Endothelial cell of umbilical vein (primary cell): Measurements from ENCODE around the gene UBL5. TPM values are rescaled to one million over a fixed set of nuclear protein-coding genes. Genes with fewer than 3 reads are reported as not detected.
"Not testable (repeated sequence)": the region's sequence is repeated elsewhere in the genome, so short reads cannot be mapped to it uniquely, and the experiment has no call there.

Experiments used
- BruUV-seq: library from RNA; stranded (reverse); fragments of 400-500 nt; replicated peaks from 2 replicates; lab custom pipeline; 2021; lab: Mats Ljungman, UMichigan
- CTCF ChIA-PET: fragments of 300-600, 350-600 bp; sonication (Branson Sonifier 250); formaldehyde crosslinking; loops from one replicate; lab custom pipeline; 2021; ENCODE audit warnings: antibody characterized with exemption, inconsistent platforms; lab: Charles Lee
- POLR2A ChIA-PET: fragments of 300-600, 350-600 bp; sonication (Branson Sonifier 250); formaldehyde crosslinking; loops from one replicate; lab custom pipeline; 2021; ENCODE audit warnings: antibody characterized with exemption, inconsistent platforms; lab: Charles Lee
- DNase-seq: peaks from one replicate; pipeline ENCODE4 v3.0.0-alpha.2; 2011; ENCODE audit warnings: low read depth, low spot score
- FAIRE-seq: peaks from 2 replicates; lab custom pipeline; 2011; peaks lifted over from hg19 to GRCh38; lab: Jason Lieb, UNC
- H2AFZ ChIP-seq: 2 replicates; pipeline ENCODE4 v1.6.0; 2012; ENCODE audit warnings: low read depth, low read length, control low read depth, inconsistent platforms
- H3K27ac ChIP-seq: 2 replicates; pipeline ENCODE4 v1.5.1; 2011; ENCODE audit warnings: low read depth, mild to moderate bottlenecking, control low read depth, low read length, moderate library complexity; ENCODE audit not compliant: insufficient read depth
- H3K27me3 ChIP-seq, 2 experiments: 2 replicates each; pipeline versions ENCODE4 v1.6.0 to v1.6.1; 2011; ENCODE audit warnings: low read length in 2 of 2, mixed read lengths in 1 of 2; ENCODE audit not compliant: control insufficient read depth in 2 of 2, insufficient read depth in 2 of 2
- H3K36me3 ChIP-seq, 2 experiments: 2 replicates in 1 of 2; 3 replicates in 1 of 2; pipeline ENCODE4 v1.5.1; 2011; ENCODE audit warnings: low read length in 2 of 2, mild to moderate bottlenecking in 1 of 2, moderate library complexity in 1 of 2; ENCODE audit not compliant: control insufficient read depth in 2 of 2, insufficient read depth in 2 of 2; ENCODE audit errors: extremely low read depth in 1 of 2
- H3K4me1 ChIP-seq: 3 replicates; pipeline ENCODE4 v1.5.1; 2011; ENCODE audit warnings: mild to moderate bottlenecking, low read length; ENCODE audit not compliant: control insufficient read depth, insufficient read depth; ENCODE audit errors: extremely low read depth
- H3K4me2 ChIP-seq: 2 replicates; pipeline ENCODE4 v1.6.1; 2011; ENCODE audit warnings: low read length, control low read depth, mixed read lengths; ENCODE audit not compliant: insufficient read depth
- H3K4me3 ChIP-seq, 3 experiments: fragments of 200-600 bp in 1 of 3; sonication (generic), shearing (Covaris generic) in 1 of 3; replicated peaks in 1 of 3; 2 replicates each; pipeline ENCODE4 v1.5.1; 2011 to 2016; ENCODE audit warnings: control low read depth in 3 of 3, low read length in 3 of 3, mild to moderate bottlenecking in 2 of 3, inconsistent platforms in 1 of 3, low read depth in 1 of 3, moderate library complexity in 1 of 3; ENCODE audit not compliant: insufficient read depth in 1 of 3
- H3K79me2 ChIP-seq: 2 replicates; pipeline ENCODE4 v1.6.0; 2012; ENCODE audit warnings: low read length, inconsistent platforms; ENCODE audit not compliant: control insufficient read depth, insufficient read depth
- H3K9ac ChIP-seq: replicated peaks from 2 replicates; pipeline ENCODE3; 2011; ENCODE audit warnings: low read length, control low read depth; ENCODE audit not compliant: insufficient read depth; ENCODE audit errors: extremely low read depth
- H3K9me1 ChIP-seq: replicated peaks from 3 replicates; pipeline ENCODE4 v1.6.0; 2011; ENCODE audit warnings: mild to moderate bottlenecking, low read length; ENCODE audit not compliant: control insufficient read depth, insufficient read depth; ENCODE audit errors: extremely low read depth
- H3K9me3 ChIP-seq: replicated peaks from 2 replicates; pipeline ENCODE4 v1.5.1; 2012; ENCODE audit warnings: low read length, inconsistent platforms; ENCODE audit not compliant: control insufficient read depth, insufficient read depth
- H4K20me1 ChIP-seq: replicated peaks from 2 replicates; pipeline ENCODE3; 2011; ENCODE audit warnings: mild to moderate bottlenecking, low read length; ENCODE audit not compliant: control insufficient read depth, insufficient read depth; ENCODE audit errors: extremely low read depth
- EZH2 ChIP-seq: IDR thresholded peaks from 2 replicates; pipeline ENCODE4 v1.6.1; 2012; ENCODE audit warnings: borderline replicate concordance, low read depth, mild to moderate bottlenecking, moderate library complexity, low read length, inconsistent platforms; ENCODE audit not compliant: severe bottlenecking
- FOS ChIP-seq: IDR thresholded peaks from 2 replicates; pipeline ENCODE4 v1.6.1; 2011; ENCODE audit warnings: mild to moderate bottlenecking, low read length, moderate library complexity, borderline replicate concordance; ENCODE audit not compliant: insufficient read depth
- GATA2 ChIP-seq: IDR thresholded peaks from 2 replicates; pipeline ENCODE4 v1.7.0; 2011; ENCODE audit warnings: low read depth, mild to moderate bottlenecking, moderate library complexity, mixed read lengths, low read length; ENCODE audit not compliant: insufficient read length, insufficient read depth
- JUN ChIP-seq: IDR thresholded peaks from 2 replicates; pipeline ENCODE4 v1.6.1; 2011; ENCODE audit warnings: borderline replicate concordance, low read depth; ENCODE audit not compliant: insufficient read length, insufficient read depth
- MYC ChIP-seq: IDR thresholded peaks from one replicate; pipeline ENCODE4 v1.6.1; 2011; ENCODE audit warnings: mild to moderate bottlenecking, low read depth, low read length
- POLR2A ChIP-seq: IDR thresholded peaks from 2 replicates; pipeline ENCODE4 v1.6.1; 2012; ENCODE audit warnings: low read depth, mild to moderate bottlenecking, control low read depth, low read length
- POLR2AphosphoS5 ChIP-seq: IDR thresholded peaks from 2 replicates; pipeline ENCODE4 v1.6.1; 2012; ENCODE audit warnings: low read depth, mild to moderate bottlenecking, control low read depth, low read length, moderate library complexity; ENCODE audit not compliant: insufficient read depth
- dilution Hi-C: fragments of 300-500 bp; cut with MboI; formaldehyde crosslinking; loops from one replicate; pipeline ENCODE4 v1.15.0; 2019; ENCODE audit warnings: low sequenced_read_pairs; ENCODE audit not compliant: extremely low pct_ligation_motif_present
- intact Hi-C: fragments of 100-400 bp; cut with micrococcal nuclease; formaldehyde crosslinking; loops from one replicate; pipeline ENCODE4 v1.10.0; 2022
- polyA plus RNA-seq, 4 experiments: library from polyadenylated mRNA; depleted of rRNA in 3 of 4; stranded (reverse) in 3 of 4; unstranded in 1 of 4; fragments of >200 nt; gene quantifications; 2 replicates each; pipeline versions ENCODE4 v1.2.1 to v1.2.3, GENCODE V29; 2011 to 2012; ENCODE audit warnings: missing spikeins in 1 of 4
- total RNA-seq: library from RNA; stranded (reverse); gene quantifications from 2 replicates; pipeline ENCODE4 v1.2.3, GENCODE V29; 2021
- TF ChIP-seq, protein P1 (sequence below), 2 donors: IDR thresholded peaks; 1 replicate in 1 of 2; 2 replicates in 1 of 2; pipeline ENCODE4 v1.5.1; 2011; ENCODE audit warnings: low read length in 2 of 2, mild to moderate bottlenecking in 2 of 2, moderate library complexity in 2 of 2, control low read depth in 1 of 2, inconsistent platforms in 1 of 2, low read depth in 1 of 2; ENCODE audit not compliant: insufficient read depth in 1 of 2; ENCODE audit errors: extremely low read depth in 1 of 2
- TF ChIP-seq, protein P2 (sequence below): IDR thresholded peaks from 2 replicates; pipeline ENCODE4 v1.6.1; 2011; ENCODE audit not compliant: insufficient read depth, insufficient read length

Gene UBL5
- total and polyA plus RNA-seq, 2 donors (not counting 3 experiments of a cell fraction or from before 2014, with no cell fraction given) = 351 to 1,226 TPM

DNA sequence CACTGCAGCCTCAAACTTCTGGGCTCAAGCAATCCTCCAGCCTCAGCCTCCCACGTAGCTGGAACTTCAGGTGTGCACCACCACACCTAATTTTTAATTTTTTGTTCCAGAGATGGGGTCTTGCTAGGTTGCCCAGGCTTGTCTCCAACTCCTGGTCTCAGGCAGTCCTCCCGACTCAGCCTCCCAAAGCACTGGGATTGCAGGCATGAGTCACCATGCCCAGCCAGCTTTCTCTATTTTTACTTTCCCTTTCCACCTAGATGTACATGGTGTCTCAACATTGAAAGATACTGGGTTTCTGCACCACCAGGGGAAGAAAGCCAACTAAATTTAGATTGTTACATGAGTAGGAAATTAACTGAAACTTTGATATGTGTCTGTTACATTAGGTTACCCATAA lies 45.4 kb upstream of the UBL5 start:
- no peaks in the 10 kb centered on the region for H3K36me3 ChIP-seq
- ChIA-PET CTCF (no interaction called here), POLR2A (no interaction called here)
- no peaks in the 10 kb centered on the region for H3K79me2 ChIP-seq
- FAIRE-seq (no peak), DNase-seq (no peak)
- H3K4me1 ChIP-seq = peaks cover 4% of the 10 kb centered on the region
- no peak overlapping the region for H3K27ac ChIP-seq
- no peak overlapping the region for H3K4me3 ChIP-seq
- no peak overlapping the region for H2AFZ ChIP-seq
- BruUV-seq = no TSS peak
- no peak for TF ChIP-seq GATA2
- TF ChIP-seq MYC = no peak
- TF ChIP-seq FOS = no peak
- TF ChIP-seq, protein P1, sequence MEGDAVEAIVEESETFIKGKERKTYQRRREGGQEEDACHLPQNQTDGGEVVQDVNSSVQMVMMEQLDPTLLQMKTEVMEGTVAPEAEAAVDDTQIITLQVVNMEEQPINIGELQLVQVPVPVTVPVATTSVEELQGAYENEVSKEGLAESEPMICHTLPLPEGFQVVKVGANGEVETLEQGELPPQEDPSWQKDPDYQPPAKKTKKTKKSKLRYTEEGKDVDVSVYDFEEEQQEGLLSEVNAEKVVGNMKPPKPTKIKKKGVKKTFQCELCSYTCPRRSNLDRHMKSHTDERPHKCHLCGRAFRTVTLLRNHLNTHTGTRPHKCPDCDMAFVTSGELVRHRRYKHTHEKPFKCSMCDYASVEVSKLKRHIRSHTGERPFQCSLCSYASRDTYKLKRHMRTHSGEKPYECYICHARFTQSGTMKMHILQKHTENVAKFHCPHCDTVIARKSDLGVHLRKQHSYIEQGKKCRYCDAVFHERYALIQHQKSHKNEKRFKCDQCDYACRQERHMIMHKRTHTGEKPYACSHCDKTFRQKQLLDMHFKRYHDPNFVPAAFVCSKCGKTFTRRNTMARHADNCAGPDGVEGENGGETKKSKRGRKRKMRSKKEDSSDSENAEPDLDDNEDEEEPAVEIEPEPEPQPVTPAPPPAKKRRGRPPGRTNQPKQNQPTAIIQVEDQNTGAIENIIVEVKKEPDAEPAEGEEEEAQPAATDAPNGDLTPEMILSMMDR (IDR thresholded peaks at IDR 0.05; ENCODE audit: extremely low read depth in 1 of 2, insufficient read depth in 1 of 2, low read depth in 1 of 2, low read length in 2 of 2) = no peak
- TF ChIP-seq, protein P2, sequence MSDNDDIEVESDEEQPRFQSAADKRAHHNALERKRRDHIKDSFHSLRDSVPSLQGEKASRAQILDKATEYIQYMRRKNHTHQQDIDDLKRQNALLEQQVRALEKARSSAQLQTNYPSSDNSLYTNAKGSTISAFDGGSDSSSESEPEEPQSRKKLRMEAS = no peak
- no peak for TF ChIP-seq POLR2A
- TF ChIP-seq POLR2AphosphoS5 = no peak
- TF ChIP-seq EZH2 = no peak
- no peak for TF ChIP-seq JUN
- no peaks in the 10 kb centered on the region for H4K20me1 ChIP-seq
- intact Hi-C loops = no loop called here
- dilution Hi-C loops = no loop called here
- no peak overlapping the region for H3K4me2 ChIP-seq
- H3K27me3 ChIP-seq = no peaks in the 10 kb centered on the region
- no peaks in the 10 kb centered on the region for H3K9me3 ChIP-seq
- no peaks in the 10 kb centered on the region for H3K9me1 ChIP-seq
- no peak overlapping the region for H3K9ac ChIP-seq

DNA sequence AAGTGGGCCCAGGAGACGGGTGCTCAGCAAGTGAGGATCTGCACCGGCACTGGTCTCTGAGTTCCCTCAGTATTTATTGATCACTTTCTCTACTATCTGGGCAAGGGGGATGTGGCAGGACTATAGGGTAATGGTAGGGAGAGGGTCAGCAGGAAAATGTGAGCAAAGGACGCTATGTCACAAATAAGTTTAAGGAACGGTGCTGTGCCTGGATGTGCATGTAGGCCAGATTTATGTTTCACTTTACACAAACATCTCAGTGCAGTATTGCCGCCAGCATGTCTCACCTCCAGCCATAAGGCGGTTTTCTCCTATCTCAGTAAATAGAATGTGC lies 43.6 kb upstream of the UBL5 start:
- H3K4me2 ChIP-seq, H3K9me3 ChIP-seq, FAIRE-seq: not testable (repeated sequence)

More for the DNA sequence above, 43.6 kb upstream of the UBL5 start:
- dilution Hi-C loops, H3K9me1 ChIP-seq, H3K27me3 ChIP-seq, H2AFZ ChIP-seq, H4K20me1 ChIP-seq, H3K27ac ChIP-seq, H3K79me2 ChIP-seq, H3K36me3 ChIP-seq, H3K4me1 ChIP-seq, BruUV-seq, CTCF ChIA-PET, POLR2A ChIA-PET, H3K4me3 ChIP-seq, H3K9ac ChIP-seq, DNase-seq: not testable (repeated sequence)
- intact Hi-C loops = loop anchor here (2.0 kb wide), 1 partner anchor 643 kb away; the partner anchor contains the start of gene ZNF317
